SK-N-SH (cell line): ENCODE data around the gene CRACR2A. TPM values are rescaled to one million over a fixed set of nuclear protein-coding genes. Genes with fewer than 3 reads are reported as not detected.

ENCODE experiments used
- CTCF ChIA-PET: fragments of 300-600, 350-600 bp; formaldehyde crosslinking; extraction: SDS; loops from one replicate; lab custom pipeline; 2021; lab: Yijun Ruan, JAX
- POLR2A ChIA-PET: fragments of 350-600 bp; sonication (Branson Sonifier 250); formaldehyde crosslinking; extraction: SDS; loops from one replicate; lab custom pipeline; 2020; ENCODE audit warnings: antibody characterized with exemption, inconsistent platforms; lab: Yijun Ruan, JAX
- DNase-seq: peaks from one replicate; pipeline ENCODE4 v3.0.0; 2012
- H2AFZ ChIP-seq: fragments of 200-600 bp; sonication (generic); 2 replicates; pipeline ENCODE4 v1.8.1; 2016; ENCODE audit warnings: antibody characterized with exemption, mild to moderate bottlenecking, low read depth
- H3F3A ChIP-seq: fragments of 200-600 bp; sonication (generic); replicated peaks from 2 replicates; pipeline ENCODE3; 2016; ENCODE audit warnings: antibody characterized with exemption, mild to moderate bottlenecking; ENCODE audit not compliant: insufficient read depth
- H3K27ac ChIP-seq, 2 experiments: fragments of 200-500 bp in 1 of 2; fragments of 200-600 bp in 1 of 2; sonication (Bioruptor generic) in 1 of 2; sonication (generic), shearing (Covaris generic) in 1 of 2; 2 replicates each; pipeline versions ENCODE4 v1.5.1 to v1.6.1; 2014 to 2016; ENCODE audit warnings: low read depth in 2 of 2, inconsistent platforms in 1 of 2, low read length in 1 of 2, mild to moderate bottlenecking in 1 of 2, mixed read lengths in 1 of 2
- H3K27me3 ChIP-seq: fragments of 200-600 bp; sonication (generic), shearing (Covaris generic); 2 replicates; pipeline ENCODE4 v1.6.1; 2016; ENCODE audit warnings: mixed run types; ENCODE audit not compliant: insufficient read depth
- H3K36me3 ChIP-seq, 2 experiments: fragments of 200-500 bp in 1 of 2; fragments of 200-600 bp in 1 of 2; sonication (Bioruptor generic) in 1 of 2; sonication (generic) in 1 of 2; replicated peaks in 1 of 2; 2 replicates each; pipeline versions ENCODE3 to v1.5.1; 2014 to 2016; ENCODE audit warnings: low read length in 1 of 2, mild to moderate bottlenecking in 1 of 2; ENCODE audit not compliant: insufficient read depth in 2 of 2, control insufficient read depth in 1 of 2
- H3K4me1 ChIP-seq, 2 experiments: fragments of 200-500 bp in 1 of 2; fragments of 200-600 bp in 1 of 2; sonication (Bioruptor generic) in 1 of 2; sonication (generic), shearing (Covaris generic) in 1 of 2; 2 replicates each; pipeline versions ENCODE4 v1.5.1 to v1.6.1; 2014 to 2016; ENCODE audit warnings: low read depth in 1 of 2, low read length in 1 of 2, mixed run types in 1 of 2; ENCODE audit not compliant: insufficient read depth in 2 of 2, control insufficient read depth in 1 of 2
- H3K4me2 ChIP-seq: fragments of 200-600 bp; sonication (generic), shearing (Covaris generic); 2 replicates; pipeline ENCODE4 v1.6.1; 2017; ENCODE audit warnings: mixed run types
- H3K4me3 ChIP-seq, 2 experiments: fragments of 200-500 bp in 1 of 2; fragments of 200-600 bp in 1 of 2; sonication (Bioruptor generic) in 1 of 2; sonication (generic), shearing (Covaris generic) in 1 of 2; 2 replicates each; pipeline versions ENCODE4 v1.5.1 to v1.8.1; 2014 to 2016; ENCODE audit warnings: low read depth in 2 of 2, inconsistent platforms in 1 of 2, low read length in 1 of 2, mild to moderate bottlenecking in 1 of 2, mixed read lengths in 1 of 2, moderate library complexity in 1 of 2
- H3K79me2 ChIP-seq: fragments of 200-600 bp; sonication (generic); 2 replicates; pipeline ENCODE4 v1.8.1; 2017; ENCODE audit warnings: mild to moderate bottlenecking; ENCODE audit not compliant: insufficient read depth
- H3K9ac ChIP-seq: fragments of 200-600 bp; sonication (generic); 2 replicates; pipeline ENCODE4 v1.6.1; 2017; ENCODE audit warnings: mixed run types
- H3K9me2 ChIP-seq: fragments of 200-600 bp; sonication (generic); 2 replicates; pipeline ENCODE4 v1.6.1; 2017; ENCODE audit warnings: mixed run types
- H3K9me3 ChIP-seq: fragments of 200-600 bp; sonication (generic); 2 replicates; pipeline ENCODE4 v1.6.1; 2017; ENCODE audit warnings: mixed run types, mild to moderate bottlenecking, moderate library complexity
- H4K20me1 ChIP-seq: fragments of 200-600 bp; sonication (generic); 2 replicates; pipeline ENCODE4 v1.6.1; 2017; ENCODE audit warnings: mild to moderate bottlenecking, mixed run types; ENCODE audit not compliant: insufficient read depth
- CHD2 ChIP-seq: fragments of 150-350 bp; IDR thresholded peaks from 2 replicates; pipeline ENCODE4 v1.6.1; 2018; ENCODE audit warnings: low read length; ENCODE audit not compliant: partially characterized antibody
- ELF1 ChIP-seq: IDR thresholded peaks from 2 replicates; pipeline ENCODE4 v1.4.0; 2012
- EP300 ChIP-seq, 2 experiments: IDR thresholded peaks; 2 replicates each; pipeline versions ENCODE4 v1.4.0 to v1.6.1; 2012; ENCODE audit warnings: borderline replicate concordance in 1 of 2, low read depth in 1 of 2, low read length in 1 of 2
- EZH2phosphoT487 ChIP-seq: fragments of 200-600 bp; sonication (generic); IDR thresholded peaks from 2 replicates; pipeline ENCODE4 v1.6.1; 2017; ENCODE audit warnings: low read depth, mixed run types, mild to moderate bottlenecking, antibody characterized with exemption, moderate library complexity, borderline replicate concordance
- GABPA ChIP-seq: IDR thresholded peaks from 2 replicates; pipeline ENCODE4 v1.4.0; 2012; ENCODE audit warnings: low read depth, mild to moderate bottlenecking
- JUND ChIP-seq: IDR thresholded peaks from 2 replicates; pipeline ENCODE4 v1.4.0; 2012
- MXI1 ChIP-seq: IDR thresholded peaks from 2 replicates; pipeline ENCODE4 v1.6.1; 2012; ENCODE audit warnings: mild to moderate bottlenecking, low read depth, low read length, improper control_type of control experiment
- NFIC ChIP-seq: IDR thresholded peaks from 2 replicates; pipeline ENCODE4 v1.4.0; 2012; ENCODE audit warnings: borderline replicate concordance
- NRF1 ChIP-seq: IDR thresholded peaks from 2 replicates; pipeline ENCODE4 v1.6.1; 2012; ENCODE audit warnings: low read depth, mild to moderate bottlenecking, low read length
- PBX3 ChIP-seq: IDR thresholded peaks from 2 replicates; pipeline ENCODE4; 2012
- POLR2AphosphoS5 ChIP-seq: IDR thresholded peaks from 2 replicates; pipeline ENCODE4 v1.6.1; 2012; ENCODE audit warnings: low read depth, low read length
- RCOR1 ChIP-seq: fragments of 150-350 bp; IDR thresholded peaks from 2 replicates; pipeline ENCODE4 v1.6.1; 2017; ENCODE audit warnings: antibody characterized with exemption, low read length
- REST ChIP-seq: IDR thresholded peaks from 2 replicates; pipeline ENCODE4 v1.6.1; 2012; ENCODE audit warnings: mild to moderate bottlenecking, low read depth, low read length, moderate library complexity
- RFX5 ChIP-seq: IDR thresholded peaks from 2 replicates; pipeline ENCODE4 v1.6.1; 2012; ENCODE audit warnings: mild to moderate bottlenecking, improper control_type of control experiment, low read length
- RXRA ChIP-seq: IDR thresholded peaks from 2 replicates; pipeline ENCODE4 v1.4.0; 2012; ENCODE audit warnings: low read depth, mild to moderate bottlenecking, borderline replicate concordance
- SIN3A ChIP-seq: IDR thresholded peaks from 2 replicates; pipeline ENCODE4 v1.6.1; 2012; ENCODE audit warnings: low read depth, mild to moderate bottlenecking, low read length, moderate library complexity, borderline replicate concordance
- TCF12 ChIP-seq: IDR thresholded peaks from 2 replicates; pipeline ENCODE4 v1.4.0; 2012
- YY1 ChIP-seq: IDR thresholded peaks from 2 replicates; pipeline ENCODE4 v1.4.0; 2012; ENCODE audit warnings: low read depth, mild to moderate bottlenecking
- WGBS: methylation state at CpG from one replicate; pipeline ENCODE4 v1.1.6; 2017; ENCODE audit warnings: low lambda C conversion rate; 5-methylcytosine and 5-hydroxymethylcytosine counted together
- polyA plus RNA-seq, 3 experiments: library from polyadenylated mRNA; depleted of rRNA; stranded (reverse); fragments of >200 nt; gene quantifications; 2 replicates each; pipeline ENCODE4 v1.2.3, GENCODE V29; 2012
- TF ChIP-seq, protein P1 (sequence below): IDR thresholded peaks from 2 replicates; pipeline ENCODE4 v1.4.0; 2012; ENCODE audit warnings: low read depth, borderline replicate concordance

CRACR2A gene
- polyA plus RNA-seq, 1 of the 3 experiments (the other 2 are of a cell fraction), result 0.12 TPM

DNA sequence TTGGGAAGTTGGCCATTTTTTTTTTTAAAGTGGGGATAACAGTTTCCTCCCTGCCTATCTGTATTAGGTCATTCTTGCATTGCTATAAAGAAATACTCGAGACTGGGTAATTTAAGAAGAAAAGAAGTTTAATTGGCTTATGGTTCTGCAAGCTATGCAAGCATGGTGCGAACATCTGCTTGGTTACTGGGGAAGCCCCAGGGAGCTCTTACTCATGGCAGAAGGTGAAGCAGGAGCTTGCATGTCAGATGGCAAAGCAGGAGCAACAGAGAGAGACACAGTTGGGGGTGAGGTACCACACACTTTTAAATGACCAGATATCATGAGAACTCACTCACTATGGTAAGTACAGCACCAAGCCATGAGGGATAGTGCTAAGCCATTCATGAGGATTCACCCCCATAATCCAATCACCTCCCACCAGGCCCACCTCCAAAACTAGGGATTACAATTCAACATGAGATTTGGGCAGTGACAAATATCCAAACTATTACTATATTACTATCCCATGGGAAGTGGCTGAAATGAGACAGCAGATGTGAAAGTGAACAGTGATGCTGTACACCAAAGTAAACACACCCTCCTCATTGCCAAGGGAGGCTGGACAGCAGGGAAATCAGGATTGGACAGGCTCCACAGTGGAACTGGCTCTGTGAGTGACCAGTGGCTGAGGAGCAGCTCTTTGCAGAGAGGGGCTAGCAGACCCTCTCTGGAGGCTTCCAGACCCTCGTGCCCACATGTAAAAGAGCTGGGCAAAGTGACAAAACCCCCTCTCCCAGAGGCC lies 40.5 kb downstream of the CRACR2A start (continued):
- TF ChIP-seq REST (no peak), EZH2phosphoT487 (no peak)
- TF ChIP-seq, all 33 proteins: peak for 0

- H2AFZ ChIP-seq, result no peak overlapping the region
- H3F3A ChIP-seq, result no peaks in the 10 kb centered on the region
- ChIA-PET CTCF (interaction anchor here (0.9 kb wide), 1 partner anchor 150 kb away, joined by 3 read pairs; no protein-coding TSS in a partner anchor), POLR2A (no interaction called here)
- no peak overlapping the region for H3K4me2 ChIP-seq
- no peak overlapping the region for H3K4me3 ChIP-seq
- DNase-seq, result no peak
- no peaks in the 10 kb centered on the region for H3K9me3 ChIP-seq
- H3K9me2 ChIP-seq, result no peaks in the 10 kb centered on the region
- TF ChIP-seq GABPA (no peak), RFX5 (no peak), RCOR1 (no peak), NFIC (no peak), YY1 (no peak), TCF12 (no peak), RXRA (no peak), SIN3A (no peak), EZH2phosphoT487 (no peak), POLR2AphosphoS5 (no peak), NRF1 (no peak), ELF1 (no peak), EP300 (IDR thresholded peaks at IDR 0.05; ENCODE audit: borderline replicate concordance in 1 of 2, low read depth in 1 of 2, low read length in 1 of 2) (no peak), REST (no peak), PBX3 (no peak), JUND (no peak), MXI1 (no peak), CHD2 (no peak)
- TF ChIP-seq, protein P1, sequence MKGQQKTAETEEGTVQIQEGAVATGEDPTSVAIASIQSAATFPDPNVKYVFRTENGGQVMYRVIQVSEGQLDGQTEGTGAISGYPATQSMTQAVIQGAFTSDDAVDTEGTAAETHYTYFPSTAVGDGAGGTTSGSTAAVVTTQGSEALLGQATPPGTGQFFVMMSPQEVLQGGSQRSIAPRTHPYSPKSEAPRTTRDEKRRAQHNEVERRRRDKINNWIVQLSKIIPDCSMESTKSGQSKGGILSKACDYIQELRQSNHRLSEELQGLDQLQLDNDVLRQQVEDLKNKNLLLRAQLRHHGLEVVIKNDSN, result no peak
- H3K36me3 ChIP-seq, result no peaks in the 10 kb centered on the region
- H3K9ac ChIP-seq, result no peak overlapping the region
- H3K79me2 ChIP-seq, result no peaks in the 10 kb centered on the region
- no peaks in the 10 kb centered on the region for H4K20me1 ChIP-seq
- no peak overlapping the region for H3K27ac ChIP-seq
- no peaks in the 10 kb centered on the region; a peak in 3 of 4 replicates for H3K4me1 ChIP-seq
- WGBS, result 67% methylated on average over 4 of the region's 4 CpGs
- H3K27me3 ChIP-seq, result no peaks in the 10 kb centered on the region
These were observed 47.6 kb downstream of the CRACR2A start for GRCh38 chr12:3705354-3705675.
